ENCODE measurements around the gene DGKH.

The DGKH gene

GRCh38 chr13:42071672-42072419 lies 23.4 kb downstream of the DGKH start:
- Histone ChIP-seq H3K4me3 (ENCODE audit: low read depth, low read length) (no peak overlapping the region), H3K79me2 (no peaks in the 10 kb centered on the region), H3K9ac (no peak overlapping the region), H3K27ac (no peak overlapping the region), H3K27me3 (ENCODE audit: control insufficient read depth, insufficient read depth, low read length) (no peaks in the 10 kb centered on the region), H2AFZ (no peak overlapping the region), H3K36me3 (ENCODE audit: control insufficient read depth, insufficient read depth, low read length) (no peaks in the 10 kb centered on the region), H3K4me2 (ENCODE audit: low read length) (no peak overlapping the region), H3K9me3 (ENCODE audit: control insufficient read depth, low read length) (no peaks in the 10 kb centered on the region), H3K4me1 (no peaks in the 10 kb centered on the region)
- TF ChIP-seq, protein P1, sequence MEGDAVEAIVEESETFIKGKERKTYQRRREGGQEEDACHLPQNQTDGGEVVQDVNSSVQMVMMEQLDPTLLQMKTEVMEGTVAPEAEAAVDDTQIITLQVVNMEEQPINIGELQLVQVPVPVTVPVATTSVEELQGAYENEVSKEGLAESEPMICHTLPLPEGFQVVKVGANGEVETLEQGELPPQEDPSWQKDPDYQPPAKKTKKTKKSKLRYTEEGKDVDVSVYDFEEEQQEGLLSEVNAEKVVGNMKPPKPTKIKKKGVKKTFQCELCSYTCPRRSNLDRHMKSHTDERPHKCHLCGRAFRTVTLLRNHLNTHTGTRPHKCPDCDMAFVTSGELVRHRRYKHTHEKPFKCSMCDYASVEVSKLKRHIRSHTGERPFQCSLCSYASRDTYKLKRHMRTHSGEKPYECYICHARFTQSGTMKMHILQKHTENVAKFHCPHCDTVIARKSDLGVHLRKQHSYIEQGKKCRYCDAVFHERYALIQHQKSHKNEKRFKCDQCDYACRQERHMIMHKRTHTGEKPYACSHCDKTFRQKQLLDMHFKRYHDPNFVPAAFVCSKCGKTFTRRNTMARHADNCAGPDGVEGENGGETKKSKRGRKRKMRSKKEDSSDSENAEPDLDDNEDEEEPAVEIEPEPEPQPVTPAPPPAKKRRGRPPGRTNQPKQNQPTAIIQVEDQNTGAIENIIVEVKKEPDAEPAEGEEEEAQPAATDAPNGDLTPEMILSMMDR (IDR thresholded peaks at IDR 0.05) = no peak

- no peak overlapping the region for H2AFZ ChIP-seq
- no peak overlapping the region for H3K4me2 ChIP-seq (ENCODE audit: low read length)
- H3K9me3 ChIP-seq (ENCODE audit: control insufficient read depth, low read length) = no peaks in the 10 kb centered on the region
- no peaks in the 10 kb centered on the region for H3K27me3 ChIP-seq (ENCODE audit: control insufficient read depth, insufficient read depth, low read length)
- TF ChIP-seq, protein P1 (IDR thresholded peaks at IDR 0.05) = no peak
- no peaks in the 10 kb centered on the region for H3K79me2 ChIP-seq
- no peaks in the 10 kb centered on the region for H3K36me3 ChIP-seq (ENCODE audit: control insufficient read depth, insufficient read depth, low read length)
- no peak overlapping the region for H3K9ac ChIP-seq
- H3K4me3 ChIP-seq (ENCODE audit: low read depth, low read length) = no peak overlapping the region
- no peaks in the 10 kb centered on the region for H3K4me1 ChIP-seq
- no peak overlapping the region for H3K27ac ChIP-seq
Observed at GRCh38 chr13:42073683-42074082, 25.2 kb downstream of the DGKH start.

DNA sequence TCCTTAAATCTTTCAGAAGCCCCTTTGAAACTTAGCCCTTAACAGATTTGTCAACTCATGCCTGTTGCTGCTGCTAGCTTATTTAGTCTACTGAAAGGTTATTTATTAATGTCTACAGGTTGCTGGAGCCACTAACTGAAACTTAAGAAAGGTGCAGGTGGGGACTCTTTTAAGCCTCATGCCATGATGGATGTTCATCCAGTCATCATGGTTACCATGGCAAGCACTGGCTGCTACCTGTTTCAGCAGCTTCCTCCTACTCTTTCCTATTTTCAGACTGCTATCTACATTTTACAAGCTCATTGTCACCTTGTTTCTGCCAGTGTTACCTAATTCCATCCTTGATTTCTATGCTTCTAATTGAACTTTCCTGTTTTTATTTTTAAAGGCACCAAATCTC lies 27.1 kb downstream of the DGKH start:
- H3K4me2 ChIP-seq (ENCODE audit: low read length) = no peak overlapping the region
- no peaks in the 10 kb centered on the region for H3K79me2 ChIP-seq
- no peaks in the 10 kb centered on the region for H3K27me3 ChIP-seq (ENCODE audit: control insufficient read depth, insufficient read depth, low read length)
- H3K4me3 ChIP-seq (ENCODE audit: low read depth, low read length) = no peak overlapping the region
- no peaks in the 10 kb centered on the region for H3K36me3 ChIP-seq (ENCODE audit: control insufficient read depth, insufficient read depth, low read length)
- H3K4me1 ChIP-seq = no peaks in the 10 kb centered on the region
- no peak overlapping the region for H2AFZ ChIP-seq
- TF ChIP-seq, protein P1 (IDR thresholded peaks at IDR 0.05) = no peak
- H3K27ac ChIP-seq = no peak overlapping the region
- no peak overlapping the region for H3K9ac ChIP-seq
- H3K9me3 ChIP-seq (ENCODE audit: control insufficient read depth, low read length) = no peaks in the 10 kb centered on the region

DNA sequence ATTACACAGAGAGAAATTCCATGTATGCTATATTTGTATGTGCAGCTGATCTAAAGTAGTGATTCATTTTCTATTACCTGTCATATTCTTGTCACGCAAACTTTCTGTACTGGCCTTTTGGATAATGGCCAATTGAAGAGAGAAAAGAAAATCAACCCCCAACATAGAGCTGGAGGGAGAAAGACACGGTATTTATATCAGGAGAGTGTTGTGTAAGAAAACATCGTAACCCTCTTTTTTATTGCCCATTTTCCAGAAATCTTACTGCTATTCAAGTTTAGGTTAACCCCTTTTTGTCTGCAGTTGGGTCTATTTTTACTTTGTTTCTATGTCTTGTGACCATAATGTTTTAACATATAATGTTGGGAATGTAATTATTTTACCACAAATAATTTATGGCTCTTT lies 27.9 kb downstream of the DGKH start:
- Histone ChIP-seq H3K27me3 (ENCODE audit: control insufficient read depth, insufficient read depth, low read length) (no peaks in the 10 kb centered on the region), H3K4me2 (ENCODE audit: low read length) (no peak overlapping the region), H3K36me3 (ENCODE audit: control insufficient read depth, insufficient read depth, low read length) (no peaks in the 10 kb centered on the region), H3K9ac (no peak overlapping the region), H3K79me2 (no peaks in the 10 kb centered on the region), H3K4me1 (no peaks in the 10 kb centered on the region), H3K4me3 (ENCODE audit: low read depth, low read length) (no peak overlapping the region), H3K27ac (no peak overlapping the region), H3K9me3 (ENCODE audit: control insufficient read depth, low read length) (no peaks in the 10 kb centered on the region), H2AFZ (no peak overlapping the region)
- TF ChIP-seq, protein P1 (IDR thresholded peaks at IDR 0.05) = no peak

All from parathyroid adenoma (tissue), 2 donors.